ENCODE results near the gene ADCY10. TPM values are rescaled to one million over a fixed set of nuclear protein-coding genes. Genes with fewer than 3 reads are reported as not detected.

The ADCY10 gene, protein sequence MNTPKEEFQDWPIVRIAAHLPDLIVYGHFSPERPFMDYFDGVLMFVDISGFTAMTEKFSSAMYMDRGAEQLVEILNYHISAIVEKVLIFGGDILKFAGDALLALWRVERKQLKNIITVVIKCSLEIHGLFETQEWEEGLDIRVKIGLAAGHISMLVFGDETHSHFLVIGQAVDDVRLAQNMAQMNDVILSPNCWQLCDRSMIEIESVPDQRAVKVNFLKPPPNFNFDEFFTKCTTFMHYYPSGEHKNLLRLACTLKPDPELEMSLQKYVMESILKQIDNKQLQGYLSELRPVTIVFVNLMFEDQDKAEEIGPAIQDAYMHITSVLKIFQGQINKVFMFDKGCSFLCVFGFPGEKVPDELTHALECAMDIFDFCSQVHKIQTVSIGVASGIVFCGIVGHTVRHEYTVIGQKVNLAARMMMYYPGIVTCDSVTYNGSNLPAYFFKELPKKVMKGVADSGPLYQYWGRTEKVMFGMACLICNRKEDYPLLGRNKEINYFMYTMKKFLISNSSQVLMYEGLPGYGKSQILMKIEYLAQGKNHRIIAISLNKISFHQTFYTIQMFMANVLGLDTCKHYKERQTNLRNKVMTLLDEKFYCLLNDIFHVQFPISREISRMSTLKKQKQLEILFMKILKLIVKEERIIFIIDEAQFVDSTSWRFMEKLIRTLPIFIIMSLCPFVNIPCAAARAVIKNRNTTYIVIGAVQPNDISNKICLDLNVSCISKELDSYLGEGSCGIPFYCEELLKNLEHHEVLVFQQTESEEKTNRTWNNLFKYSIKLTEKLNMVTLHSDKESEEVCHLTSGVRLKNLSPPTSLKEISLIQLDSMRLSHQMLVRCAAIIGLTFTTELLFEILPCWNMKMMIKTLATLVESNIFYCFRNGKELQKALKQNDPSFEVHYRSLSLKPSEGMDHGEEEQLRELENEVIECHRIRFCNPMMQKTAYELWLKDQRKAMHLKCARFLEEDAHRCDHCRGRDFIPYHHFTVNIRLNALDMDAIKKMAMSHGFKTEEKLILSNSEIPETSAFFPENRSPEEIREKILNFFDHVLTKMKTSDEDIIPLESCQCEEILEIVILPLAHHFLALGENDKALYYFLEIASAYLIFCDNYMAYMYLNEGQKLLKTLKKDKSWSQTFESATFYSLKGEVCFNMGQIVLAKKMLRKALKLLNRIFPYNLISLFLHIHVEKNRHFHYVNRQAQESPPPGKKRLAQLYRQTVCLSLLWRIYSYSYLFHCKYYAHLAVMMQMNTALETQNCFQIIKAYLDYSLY (N-terminal part only)
- total RNA-seq (2022; extraction: Qiagen RNA extraction; ENCODE audit: low read depth): 0.02 to 0.40 TPM (median 0.25 TPM) in 4 of 5 replicates, not detected in the other

DNA sequence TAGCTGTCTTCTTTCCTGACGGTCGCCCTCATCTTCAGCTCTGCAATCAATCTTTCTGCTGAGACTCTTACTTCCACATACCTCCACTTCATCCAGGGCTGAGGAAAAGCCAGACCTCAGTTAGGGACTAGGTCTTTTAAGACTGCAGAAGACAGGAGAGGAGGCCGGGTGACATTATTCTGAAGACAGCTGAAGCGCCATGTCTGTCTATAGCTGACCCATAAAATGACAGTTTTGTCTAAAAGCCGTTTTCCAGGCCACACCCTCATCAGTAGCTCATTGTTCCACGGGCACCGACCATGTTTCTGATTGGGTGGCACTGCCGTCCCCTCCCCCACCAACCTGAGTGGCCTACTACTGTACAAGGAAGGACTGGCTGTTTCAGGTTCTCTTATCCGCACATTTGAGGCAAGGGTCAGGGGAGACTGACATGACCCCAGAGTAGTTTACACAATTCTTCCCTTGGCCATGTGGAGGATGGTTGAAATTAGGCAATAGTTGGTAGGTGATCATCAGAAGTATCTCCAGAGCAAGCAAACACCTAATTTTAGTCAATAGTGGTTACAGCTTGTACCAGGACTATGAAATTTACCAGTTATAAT, at the start of gene ADCY10:
ADCY10 (minus strand) TSS at position 240 of the 602 bp plus-strand sequence. CDS start 8,994 bp downstream, outside the sequence.

GRCh38 chr1:167936930-167937708, 23.2 kb upstream of the ADCY10 start, which contains the start of gene MPC2:
Gene MPC2, minus strand, starts transcription at chr1:167937072. Its CDS starts 1,231 bp downstream, at chr1:167935841.

DNA sequence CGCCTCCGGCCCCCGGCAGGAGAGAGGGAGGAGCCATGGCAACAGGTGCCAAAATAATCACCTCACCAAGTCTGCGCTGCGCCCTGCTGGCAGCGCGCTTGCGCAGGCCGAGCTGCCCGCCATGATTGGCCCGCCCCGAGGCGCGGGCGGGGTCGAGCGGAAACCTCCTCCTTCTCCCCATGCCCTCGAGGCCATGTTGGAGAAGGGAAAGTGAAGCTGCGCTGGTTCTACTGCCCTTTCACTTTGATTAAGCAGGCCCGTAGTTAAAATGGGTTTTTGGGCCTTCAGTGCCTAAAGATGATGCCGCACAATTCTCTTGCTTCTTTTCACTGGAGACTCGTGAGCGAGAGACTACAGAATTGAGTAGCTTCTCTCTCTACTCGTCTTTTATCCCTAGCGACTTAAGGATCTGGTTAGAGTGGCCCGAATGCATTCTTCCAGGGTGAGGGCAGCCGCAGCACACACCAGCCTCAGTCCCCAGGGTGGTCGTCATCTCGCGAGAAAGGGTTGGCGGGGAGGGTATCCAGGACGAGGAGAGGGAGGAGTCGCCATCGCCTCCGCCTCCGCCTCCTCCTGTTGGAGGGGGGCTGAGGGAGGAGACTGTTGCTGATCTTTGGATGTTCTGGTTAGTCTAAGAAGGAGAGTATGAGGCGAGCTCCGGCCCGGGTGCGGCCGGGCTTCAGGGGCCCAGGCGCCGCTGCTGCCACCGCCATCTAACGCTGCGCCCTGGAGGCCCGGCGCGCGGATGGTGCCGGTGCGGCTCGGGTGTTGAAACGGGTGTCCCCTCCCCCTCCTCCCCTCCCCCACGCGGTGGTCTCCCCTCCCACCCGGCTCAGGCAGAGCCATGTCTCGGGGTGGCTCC, 22.4 kb upstream of the ADCY10 start, which contains the start of gene DCAF6:
DCAF6 (plus strand) TSS at position 616 of the 862 bp plus-strand sequence; CDS start at position 845, 229 bp downstream.

Other genes starting within 250 kb of the ADCY10 start
- 79.4 to 133 TPM (median 117 TPM) in 5 replicates for gene MPZL1, start 192.2 kb downstream of the ADCY10 start, total RNA-seq (2022; extraction: Qiagen RNA extraction; ENCODE audit: low read depth)
- gene DCAF6, start 22.5 kb upstream of the ADCY10 start, total RNA-seq (2022; extraction: Qiagen RNA extraction; ENCODE audit: low read depth): 22.1 to 33.6 TPM (median 25.3 TPM) in 5 replicates
- gene MPC2, start 22.9 kb upstream of the ADCY10 start, total RNA-seq (2022; extraction: Qiagen RNA extraction; ENCODE audit: low read depth): 58.6 to 74.3 TPM (median 67.2 TPM) in 5 replicates
- 8.7 to 21.3 TPM (median 16.4 TPM) in 5 replicates for gene GPR161, start 222.8 kb upstream of the ADCY10 start, total RNA-seq (2022; extraction: Qiagen RNA extraction; ENCODE audit: low read depth)